GM21723 (cell line): Measurements from ENCODE around the gene EPG5.
A peak's percentile ranks its signal among the peaks of the same experiment; 100 is the strongest.
"Not testable (repeated sequence)": the region's sequence is repeated elsewhere in the genome, so short reads cannot be mapped to it uniquely, and the experiment has no call there.

Experiments used
- ATAC-seq: cut with Tn5 transposase; IDR thresholded peaks from one replicate; pipeline ENCODE4 v1.9.1; 2021; ENCODE audit warnings: mild to moderate bottlenecking, moderate library complexity; ENCODE audit not compliant: unreplicated experiment

Gene EPG5

DNA sequence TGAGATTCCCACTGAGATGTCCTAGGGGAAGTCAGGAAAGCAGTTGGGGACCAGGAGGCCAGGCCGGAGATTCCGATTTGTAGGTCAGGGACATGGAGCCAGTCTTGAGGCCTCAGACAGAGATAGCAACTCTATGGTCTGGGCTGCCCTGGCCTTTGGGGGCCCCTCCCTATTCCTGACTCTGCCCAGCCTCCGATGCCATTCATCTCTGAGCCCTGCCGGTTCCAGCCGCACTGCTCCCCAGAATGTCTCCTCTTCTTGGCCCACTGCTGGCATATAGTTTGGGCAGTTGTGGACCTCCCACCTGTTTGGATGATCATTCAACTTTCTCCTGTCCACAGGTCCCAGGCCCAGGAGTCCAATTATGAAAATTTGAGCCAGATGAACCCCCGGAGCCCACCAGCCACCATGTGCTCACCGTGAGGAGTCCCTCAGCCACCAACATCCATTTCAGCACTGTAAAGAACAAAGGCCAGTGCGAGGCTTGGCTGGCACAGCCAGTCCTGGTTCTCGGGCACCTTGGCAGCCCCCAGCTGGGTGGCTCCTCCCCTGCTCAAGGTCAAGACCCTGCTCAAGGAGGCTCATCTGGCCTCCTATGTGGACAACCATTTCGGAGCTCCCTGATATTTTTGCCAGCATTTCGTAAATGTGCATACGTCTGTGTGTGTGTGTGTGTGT, 125.2 kb downstream of the EPG5 start:
- no peak for ATAC-seq

DNA sequence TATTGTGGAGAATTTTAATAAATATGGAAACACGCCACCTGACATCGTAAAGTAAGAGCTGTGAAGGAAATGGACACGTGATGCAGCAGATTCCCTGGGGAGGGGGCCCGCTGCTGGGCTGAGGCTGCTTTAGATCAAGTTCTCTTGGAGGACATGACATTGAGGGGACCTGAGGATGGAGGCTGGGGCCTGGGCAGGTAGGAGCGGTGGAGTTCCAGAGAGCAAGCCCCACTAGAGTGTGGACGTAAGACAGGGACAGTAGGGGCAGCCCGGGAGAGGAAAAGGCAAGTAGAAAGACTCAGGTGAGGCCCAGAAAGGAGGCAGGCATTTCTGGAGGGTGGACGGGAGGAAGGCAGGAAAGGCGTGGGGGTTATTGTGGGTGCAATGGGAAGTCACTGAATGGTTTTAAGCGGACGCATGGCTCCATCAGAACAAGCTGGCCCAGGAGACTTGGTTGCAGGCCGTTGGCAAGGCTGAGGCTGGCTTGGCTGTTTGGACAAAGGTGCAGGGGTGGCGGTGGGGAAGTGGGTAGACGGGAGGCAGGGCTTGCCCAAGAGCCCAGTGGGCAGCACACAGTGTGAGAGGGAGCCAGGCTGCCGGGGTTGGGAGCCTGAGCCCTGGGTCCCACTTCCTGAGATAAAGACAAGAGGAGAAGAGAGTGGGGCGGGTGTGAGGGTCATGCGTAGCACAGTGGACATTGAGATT, 125.9 kb downstream of the EPG5 start:
- no peak for ATAC-seq

DNA sequence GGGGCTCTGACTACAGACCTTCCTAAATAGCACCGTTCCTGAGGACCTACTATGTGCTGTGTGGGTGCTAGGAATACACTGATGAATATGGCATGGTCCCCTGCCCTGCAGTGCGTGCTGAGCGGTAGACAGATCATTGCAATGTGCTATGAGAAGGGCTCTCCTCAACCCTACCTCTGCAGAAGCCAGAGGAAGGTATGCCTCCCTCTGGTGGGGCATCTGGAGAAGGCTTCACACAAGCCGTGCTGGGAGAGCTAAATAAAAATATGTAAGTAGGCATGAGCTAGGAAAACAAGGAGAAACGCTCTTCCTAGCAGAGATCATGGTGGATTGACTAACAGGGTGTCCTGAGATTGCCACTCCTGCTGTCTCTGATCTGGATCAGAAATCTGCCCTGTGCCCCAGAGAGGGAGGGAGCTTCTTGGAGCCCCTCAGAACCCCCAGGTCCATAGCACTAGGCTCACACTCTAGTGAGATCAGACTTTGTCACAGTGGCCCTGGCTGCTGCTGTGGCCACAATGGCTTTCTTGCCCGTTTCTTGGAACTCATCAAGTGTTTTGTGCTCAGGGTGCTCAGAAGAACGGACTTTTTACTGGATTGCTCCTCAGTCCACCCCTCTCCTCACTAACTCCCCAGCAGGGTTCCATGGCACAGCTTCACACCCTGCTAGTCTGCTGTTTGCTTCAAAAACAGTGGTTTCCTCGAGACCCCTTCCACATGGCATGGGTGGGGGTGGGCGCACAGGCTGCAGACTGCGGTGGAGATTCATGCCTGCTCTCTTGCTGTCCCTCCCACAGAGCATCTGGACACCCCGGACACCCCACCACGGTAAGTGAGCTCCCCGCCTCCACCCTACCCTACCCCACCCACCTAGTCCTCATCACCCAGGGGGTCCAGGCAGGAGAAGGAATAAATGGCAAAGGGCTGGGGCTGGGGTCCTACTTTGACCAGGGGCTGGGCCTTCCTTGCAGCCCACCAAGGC, 127.4 kb downstream of the EPG5 start:
- no peak for ATAC-seq

- no peak for ATAC-seq
Measured at GRCh38 chr18:45838302-45839070, 128.6 kb downstream of the EPG5 start.

- peak; percentile 67 for ATAC-seq
Measured at GRCh38 chr18:45837283-45838070, 129.7 kb downstream of the EPG5 start.

- ATAC-seq: no peak
Measured at GRCh38 chr18:45836242-45837205, 130.6 kb downstream of the EPG5 start.

DNA sequence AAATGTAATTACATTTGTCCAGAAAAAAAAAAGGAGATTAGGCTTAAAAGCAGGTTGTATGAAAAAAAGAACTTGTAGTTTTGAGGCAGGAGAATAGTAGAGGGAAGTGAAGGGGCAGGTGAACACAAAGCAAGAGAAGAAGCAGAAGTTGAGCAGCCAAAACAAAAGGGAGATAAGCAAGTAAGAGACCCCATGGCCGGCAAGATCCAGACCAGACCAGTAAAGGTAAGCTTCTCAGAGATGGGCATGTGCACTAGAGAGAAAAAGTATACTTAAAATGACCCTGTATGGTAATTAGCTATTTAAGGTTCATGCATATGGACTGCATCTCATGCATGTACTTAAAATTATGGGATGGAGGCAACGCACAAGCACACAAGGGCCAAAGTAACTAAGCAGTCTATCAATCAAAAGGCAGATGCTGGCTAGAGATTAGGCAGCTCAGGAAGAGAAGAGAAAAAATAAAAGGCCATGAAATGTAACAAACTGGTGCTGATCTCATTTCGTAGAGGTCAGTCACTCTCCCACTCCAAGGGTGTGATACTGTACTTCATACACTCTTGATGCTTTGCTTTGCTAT, 132.0 kb downstream of the EPG5 start:
- ATAC-seq: no peak

GRCh38 chr18:45834306-45834705, 132.8 kb downstream of the EPG5 start:
- no peak for ATAC-seq

DNA sequence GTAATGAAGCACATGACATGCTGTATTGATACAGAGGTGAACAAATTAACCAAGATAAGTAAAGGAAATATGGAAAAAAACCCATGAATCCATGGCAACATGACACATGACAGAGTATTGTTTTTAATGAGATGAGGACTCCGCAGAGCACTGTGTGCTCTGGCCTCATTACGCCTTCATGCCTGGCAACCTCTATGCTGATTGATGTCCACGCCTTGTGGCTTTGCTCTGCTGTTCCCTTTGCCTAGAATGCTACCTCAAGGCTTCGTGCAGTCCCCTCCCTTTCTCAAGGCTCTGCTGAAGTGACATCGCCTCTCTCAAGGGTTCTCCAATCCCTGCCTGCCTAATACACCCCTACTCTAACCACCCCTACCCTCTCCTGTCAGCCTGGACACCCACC, 133.3 kb downstream of the EPG5 start:
- no peak for ATAC-seq

DNA sequence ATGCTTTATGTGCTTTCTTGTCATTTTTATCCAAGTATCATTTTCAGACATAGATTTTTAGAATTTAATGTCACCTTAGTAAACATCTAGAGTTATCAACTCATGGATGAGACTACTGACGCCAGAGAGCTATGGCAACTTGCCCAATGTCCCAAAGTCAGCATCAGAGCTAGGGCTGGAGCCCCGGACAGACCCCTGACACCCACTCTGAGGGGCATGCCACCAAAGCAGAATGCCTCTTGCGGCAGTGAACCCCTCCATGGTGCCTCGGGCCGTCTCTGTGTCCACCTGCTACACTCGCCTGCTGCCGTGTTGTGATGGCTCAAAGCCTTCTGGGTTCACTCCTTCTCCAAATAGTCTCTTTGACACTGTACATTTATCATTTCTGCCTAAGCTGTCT, 136.2 kb downstream of the EPG5 start:
- ATAC-seq: no peak

DNA sequence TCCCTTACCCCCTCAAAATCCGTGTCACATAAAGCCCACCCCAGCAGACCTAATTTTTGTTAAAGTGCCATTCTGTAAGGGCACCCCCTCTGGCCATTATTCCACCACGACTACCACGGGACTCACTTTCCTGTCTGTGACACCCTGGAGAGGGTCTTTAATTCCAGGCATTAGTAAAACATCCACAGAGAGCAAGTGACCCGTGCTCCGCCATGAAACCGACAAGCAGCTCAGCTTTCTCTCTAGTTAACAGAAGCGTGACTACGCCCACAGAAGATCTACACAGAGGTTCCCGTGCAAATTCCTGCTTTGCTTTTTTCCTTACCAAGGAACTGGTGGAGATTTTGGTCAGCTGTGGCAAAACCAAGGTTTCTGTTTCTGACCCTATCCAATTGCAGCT, 137.3 kb downstream of the EPG5 start:
- ATAC-seq: no peak

DNA sequence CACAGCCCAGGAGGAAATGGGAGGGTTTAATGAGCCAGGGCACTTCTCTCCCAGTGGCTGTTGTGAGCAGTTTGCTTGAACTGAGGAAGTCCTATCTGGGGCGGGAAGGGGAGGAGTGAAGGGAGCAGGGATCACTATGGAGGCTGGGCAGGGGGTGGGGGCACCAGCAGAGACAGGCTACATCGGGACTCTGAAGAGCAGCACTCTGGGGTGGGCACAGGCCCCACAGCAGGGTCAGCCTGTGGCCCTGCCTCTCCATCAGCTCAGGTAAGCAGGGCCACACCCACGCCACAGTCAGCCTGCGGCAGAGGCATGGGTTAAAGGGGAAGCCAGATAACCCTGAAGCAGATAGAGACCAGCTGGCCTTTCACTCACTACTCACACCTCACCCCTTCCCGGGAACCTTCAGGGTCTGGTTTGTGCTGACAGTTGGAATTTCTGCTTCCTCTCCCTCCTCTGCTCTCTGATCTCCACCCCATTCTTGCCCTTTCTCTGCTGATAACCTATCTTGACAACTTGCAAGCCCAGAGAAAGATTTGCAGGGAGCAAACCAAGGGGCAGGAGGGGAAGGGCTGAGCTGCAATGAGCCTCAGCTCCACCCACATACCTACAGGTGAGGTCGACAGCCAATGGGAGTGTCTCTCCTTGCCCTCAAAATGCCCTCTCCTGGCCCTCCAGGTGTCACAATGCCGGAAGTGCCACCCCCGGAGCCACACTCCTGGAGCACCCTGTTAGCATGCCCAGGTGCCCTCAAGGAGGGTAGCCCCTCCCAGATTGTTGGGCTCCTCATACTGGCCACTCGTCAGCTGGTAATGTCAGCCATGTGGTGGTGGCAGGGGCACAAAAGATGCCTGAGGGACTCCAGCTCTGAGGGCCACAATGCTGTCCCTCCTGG, 138.0 kb downstream of the EPG5 start:
- ATAC-seq: no peak

DNA sequence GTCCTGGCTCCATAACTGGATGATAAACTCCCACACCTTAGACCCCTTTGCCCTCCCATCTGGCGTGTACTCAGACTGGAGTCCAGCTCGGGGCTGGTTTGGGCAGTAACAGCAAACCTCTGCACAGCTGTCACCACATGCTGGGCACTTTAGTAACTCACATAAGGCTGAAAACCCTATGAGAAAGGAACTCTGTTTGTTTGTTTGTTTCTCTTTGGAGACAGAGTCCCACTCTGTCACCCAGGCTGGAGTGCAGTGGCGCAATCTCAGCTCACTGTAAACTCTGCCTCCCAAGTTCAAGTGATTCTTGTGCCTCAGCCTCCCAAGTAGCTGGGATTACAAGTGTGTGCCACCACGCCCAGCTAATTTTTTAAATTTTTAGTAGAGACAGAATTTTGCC, 140.4 kb downstream of the EPG5 start:
- ATAC-seq: not testable (repeated sequence)

- ATAC-seq: no peak
Measured at GRCh38 chr18:45826084-45826483, 141.0 kb downstream of the EPG5 start.

- ATAC-seq: no peak
Measured at GRCh38 chr18:45825258-45826044, 141.7 kb downstream of the EPG5 start, which contains the start of gene SIGLEC15. Gene SIGLEC15, plus strand, starts transcription at chr18:45825675. Its CDS starts 54 bp downstream, at chr18:45825729.

GRCh38 chr18:45821711-45822110, 145.4 kb downstream of the EPG5 start:
- no peak for ATAC-seq

GRCh38 chr18:45821026-45821425, 146.1 kb downstream of the EPG5 start:
- no peak for ATAC-seq
